ES-I3 (cell line): ENCODE data around the gene CNN2.

Experiments used
- H3K36me3 ChIP-seq: 2 replicates; pipeline ENCODE4 v1.6.1; 2013; ENCODE audit warnings: mild to moderate bottlenecking, low read length, control low read depth, moderate library complexity; ENCODE audit not compliant: insufficient read depth
- H3K4me1 ChIP-seq: 2 replicates; pipeline ENCODE4 v1.6.1; 2013; ENCODE audit warnings: mild to moderate bottlenecking, control low read depth, low read length; ENCODE audit not compliant: insufficient read depth
- H3K9ac ChIP-seq: 2 replicates; pipeline ENCODE4 v1.6.1; 2013; ENCODE audit warnings: low read depth, mild to moderate bottlenecking, low read length, moderate library complexity
- H3K9me3 ChIP-seq: 2 replicates; pipeline ENCODE4 v1.6.1; 2013; ENCODE audit warnings: mild to moderate bottlenecking, low read length, moderate library complexity; ENCODE audit not compliant: control insufficient read depth, insufficient read depth

Gene CNN2

DNA sequence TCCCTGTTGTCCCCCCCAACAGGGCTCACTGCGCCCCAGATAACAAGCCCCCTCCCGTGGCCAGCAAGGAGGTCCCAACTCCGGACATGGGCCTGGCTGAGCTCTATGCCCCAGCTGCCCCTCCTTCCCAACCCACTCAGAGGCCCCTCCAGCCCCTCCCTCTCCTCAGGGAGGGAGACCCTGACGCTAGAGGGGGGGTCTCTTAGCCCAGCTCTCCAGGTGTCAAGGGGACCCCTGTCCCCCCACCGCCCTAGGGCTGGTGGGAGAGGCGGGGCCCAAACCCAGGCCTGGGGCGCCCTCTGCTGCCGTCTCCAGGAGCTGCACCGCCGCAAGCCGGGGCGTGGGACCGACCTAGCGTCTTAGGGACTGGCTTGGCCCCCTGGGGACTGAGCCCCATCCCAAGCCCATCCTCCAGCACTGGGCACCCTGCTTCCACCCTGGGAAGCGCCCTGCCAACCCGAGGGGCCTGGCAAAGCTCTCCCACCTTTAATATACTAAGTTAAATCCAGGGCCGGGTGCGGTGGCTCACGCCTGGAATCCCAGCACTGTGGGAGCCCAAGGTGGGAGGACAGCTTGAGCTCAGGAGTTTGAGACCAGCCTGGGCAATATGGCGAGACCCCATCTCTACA, 24.8 kb upstream of the CNN2 start:
- H3K4me1 ChIP-seq, result no peaks in the 10 kb centered on the region
- no peaks in the 10 kb centered on the region for H3K36me3 ChIP-seq
- no peaks in the 10 kb centered on the region for H3K9me3 ChIP-seq
- H3K9ac ChIP-seq, result peak overlapping the region; percentile 46; the same call in 1 of the 2 replicates

DNA sequence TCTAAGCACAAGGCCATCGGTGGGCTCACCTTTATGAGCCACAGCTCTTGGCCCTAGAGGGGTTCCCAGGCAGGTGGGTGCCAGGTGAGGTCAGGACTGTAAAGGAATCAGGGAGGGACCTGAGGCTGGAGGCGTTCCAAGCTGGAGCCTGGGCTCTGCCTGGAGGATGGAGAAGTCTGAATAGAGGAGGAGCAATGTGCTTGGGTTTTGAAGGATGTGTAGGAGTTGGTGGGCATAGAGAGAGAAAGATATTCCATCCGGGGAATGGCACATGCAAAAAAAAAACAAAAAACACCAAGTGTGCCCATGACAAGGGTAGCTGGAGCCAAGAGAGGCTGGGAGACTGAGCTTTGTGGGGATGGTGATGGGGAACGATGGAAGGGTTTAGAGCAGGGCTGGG, 23.8 kb upstream of the CNN2 start:
- H3K9me3 ChIP-seq, result no peaks in the 10 kb centered on the region
- no peaks in the 10 kb centered on the region for H3K4me1 ChIP-seq
- H3K36me3 ChIP-seq, result no peaks in the 10 kb centered on the region
- H3K9ac ChIP-seq, result no peak overlapping the region

DNA sequence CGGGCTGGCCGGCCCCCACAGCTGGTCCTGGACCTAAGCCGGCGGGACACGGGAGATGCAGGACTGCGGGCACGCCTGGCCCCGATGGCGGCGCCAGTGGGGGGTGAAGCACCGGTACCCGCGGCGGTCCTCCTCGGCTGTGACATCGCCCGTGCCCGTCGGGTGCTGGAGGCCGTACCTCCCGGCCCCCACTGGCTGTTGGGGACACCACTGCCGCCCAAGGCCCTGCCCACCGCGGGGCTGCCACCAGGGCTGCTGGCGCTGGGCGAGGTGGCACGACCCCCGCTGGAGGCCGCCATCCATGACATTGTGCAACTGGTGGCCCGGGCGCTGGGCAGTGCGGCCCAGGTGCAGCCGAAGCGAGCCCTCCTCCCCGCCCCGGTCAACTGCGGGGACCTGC, 23.1 kb upstream of the CNN2 start:
- no peaks in the 10 kb centered on the region for H3K36me3 ChIP-seq
- H3K9me3 ChIP-seq, result no peaks in the 10 kb centered on the region
- H3K9ac ChIP-seq, result no peak overlapping the region
- no peaks in the 10 kb centered on the region for H3K4me1 ChIP-seq

GRCh38 chr19:1004204-1004802, 22.1 kb upstream of the CNN2 start:
- H3K9ac ChIP-seq, result no peak overlapping the region
- no peaks in the 10 kb centered on the region for H3K4me1 ChIP-seq
- H3K9me3 ChIP-seq, result no peaks in the 10 kb centered on the region
- no peaks in the 10 kb centered on the region for H3K36me3 ChIP-seq

GRCh38 chr19:1004803-1005664, 21.4 kb upstream of the CNN2 start:
- Histone ChIP-seq H3K9me3 (no peaks in the 10 kb centered on the region), H3K9ac (no peak overlapping the region), H3K36me3 (no peaks in the 10 kb centered on the region), H3K4me1 (no peaks in the 10 kb centered on the region)

DNA sequence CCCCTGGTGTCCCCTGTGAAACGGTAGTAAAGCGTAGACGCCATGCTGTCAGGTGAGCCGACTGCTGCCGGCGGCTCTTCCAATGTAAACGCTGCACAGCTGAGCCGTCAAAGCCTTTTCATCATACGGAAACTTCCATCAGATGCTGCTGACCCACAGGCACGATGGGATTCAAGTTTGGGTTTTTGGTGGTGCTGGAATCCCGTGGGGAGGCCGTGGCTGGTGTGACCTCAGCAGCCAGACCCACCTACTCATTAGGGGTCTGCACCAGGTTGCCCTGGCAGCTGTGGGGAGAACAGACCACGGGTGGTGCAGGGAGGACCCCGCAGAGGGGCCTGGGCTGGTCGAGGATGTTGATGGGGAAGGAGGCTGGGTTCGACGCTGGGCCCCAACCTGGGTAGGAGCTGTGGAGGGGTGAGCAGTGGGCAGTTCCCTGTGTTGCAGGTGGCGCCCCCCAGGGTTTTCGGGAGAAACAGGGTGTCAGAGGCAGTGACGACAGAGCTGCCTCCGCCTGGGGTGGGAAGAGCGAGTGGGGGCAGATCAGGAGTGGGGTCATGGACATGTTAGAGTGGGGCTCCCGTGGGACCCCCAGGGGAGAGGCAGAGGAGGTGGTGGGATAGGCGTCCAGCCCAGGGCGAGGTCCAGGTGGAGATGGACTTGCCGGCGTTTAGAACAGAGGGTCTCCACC, 19.6 kb upstream of the CNN2 start:
- H3K36me3 ChIP-seq, result no peaks in the 10 kb centered on the region
- H3K4me1 ChIP-seq, result no peaks in the 10 kb centered on the region

DNA sequence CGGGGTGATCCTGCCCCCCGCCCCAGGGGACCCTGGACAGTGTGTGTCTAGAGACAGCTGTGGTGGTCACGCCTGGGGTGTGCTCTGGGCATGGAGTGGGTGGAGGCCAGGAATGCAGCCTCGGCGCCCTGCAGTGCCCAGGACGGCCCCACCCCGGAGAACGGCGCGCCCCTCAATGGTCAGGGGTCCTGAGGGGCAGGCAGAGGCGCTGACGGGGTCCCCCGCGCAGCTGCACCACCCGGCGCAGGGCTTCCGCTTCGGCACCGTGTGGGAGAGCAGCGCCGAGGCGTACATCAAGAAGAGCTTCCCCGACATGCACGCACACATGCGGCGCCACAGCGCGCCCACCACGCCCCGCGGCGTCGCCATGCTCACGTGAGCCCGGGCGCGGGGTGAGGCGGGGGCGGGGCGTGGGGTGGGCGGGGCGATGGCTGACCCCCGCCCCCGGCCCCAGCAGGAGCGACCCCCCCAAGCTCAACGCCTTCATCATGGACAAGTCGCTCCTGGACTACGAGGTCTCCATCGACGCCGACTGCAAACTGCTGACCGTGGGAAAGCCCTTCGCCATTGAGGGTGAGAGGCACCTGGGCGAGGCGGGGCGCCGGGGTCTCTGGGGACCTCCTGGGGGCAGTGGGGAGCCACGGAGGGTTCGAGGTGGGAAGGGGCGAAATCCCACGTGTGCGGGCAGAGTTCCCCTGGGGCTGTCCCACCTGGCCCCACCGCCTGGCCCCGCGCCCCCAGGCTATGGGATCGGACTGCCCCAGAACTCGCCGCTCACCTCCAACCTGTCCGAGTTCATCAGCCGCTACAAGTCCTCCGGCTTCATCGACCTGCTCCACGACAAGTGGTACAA, 18.8 kb upstream of the CNN2 start:
- H3K9me3 ChIP-seq, result no peaks in the 10 kb centered on the region
- no peak overlapping the region for H3K9ac ChIP-seq
- no peaks in the 10 kb centered on the region for H3K4me1 ChIP-seq
- H3K36me3 ChIP-seq, result no peaks in the 10 kb centered on the region

More for the DNA sequence above, 19.6 kb upstream of the CNN2 start:
- Histone ChIP-seq H3K9me3 (no peaks in the 10 kb centered on the region), H3K9ac (no peak overlapping the region)

GRCh38 chr19:1008268-1009040, 18.0 kb upstream of the CNN2 start:
- Histone ChIP-seq H3K9ac (no peak overlapping the region), H3K9me3 (no peaks in the 10 kb centered on the region), H3K4me1 (no peaks in the 10 kb centered on the region), H3K36me3 (no peaks in the 10 kb centered on the region)

DNA sequence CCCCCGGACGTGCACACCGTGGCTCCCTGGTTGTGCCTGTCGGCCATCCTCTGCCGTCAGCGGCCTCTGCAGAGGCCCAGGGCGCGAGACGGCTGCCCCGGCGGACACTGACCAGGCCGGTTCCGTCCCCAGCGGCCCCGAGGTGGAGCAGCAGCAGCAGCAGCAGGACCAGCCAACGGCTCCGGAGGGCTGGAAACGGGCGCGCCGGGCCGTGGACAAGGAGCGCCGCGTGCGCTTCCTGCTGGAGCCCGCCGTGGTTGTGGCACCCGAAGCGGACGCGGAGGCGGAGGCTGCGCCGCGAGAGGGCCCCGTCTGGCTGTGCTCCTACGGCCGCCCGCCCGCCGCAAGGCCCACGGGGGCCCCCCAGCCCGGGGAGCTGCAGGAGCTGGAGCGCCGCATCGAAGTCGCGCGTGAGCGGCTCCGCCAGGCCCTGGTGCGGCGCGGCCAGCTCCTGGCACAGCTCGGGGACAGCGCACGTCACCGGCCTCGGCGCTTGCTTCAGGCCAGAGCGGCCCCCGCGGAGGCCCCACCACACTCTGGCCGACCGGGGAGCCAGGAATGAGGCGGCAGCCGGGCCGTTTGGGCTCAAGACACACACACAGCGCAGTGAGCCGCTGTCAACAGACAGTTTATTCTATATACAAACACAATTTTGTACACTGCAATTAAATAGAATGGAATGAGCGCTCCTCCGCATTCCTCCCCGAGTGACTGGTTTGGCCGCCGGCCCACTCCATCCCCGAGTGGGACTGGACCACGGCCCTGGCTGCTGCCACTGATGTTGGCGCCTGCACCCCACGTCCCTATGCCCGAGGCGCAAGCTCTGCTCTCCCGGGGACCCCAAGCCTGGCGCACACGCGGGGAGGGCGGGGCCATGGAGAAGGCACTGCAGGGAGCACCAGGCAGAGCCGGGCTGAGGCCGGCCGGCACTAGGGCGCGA, 17.1 kb upstream of the CNN2 start:
- Histone ChIP-seq H3K4me1 (no peaks in the 10 kb centered on the region), H3K9me3 (no peaks in the 10 kb centered on the region), H3K36me3 (no peaks in the 10 kb centered on the region), H3K9ac (no peak overlapping the region)

GRCh38 chr19:1009981-1010538, 16.3 kb upstream of the CNN2 start:
- Histone ChIP-seq H3K9ac (no peak overlapping the region), H3K36me3 (no peaks in the 10 kb centered on the region), H3K4me1 (no peaks in the 10 kb centered on the region)

GRCh38 chr19:1010586-1011510, 15.6 kb upstream of the CNN2 start:
- Histone ChIP-seq H3K4me1 (no peaks in the 10 kb centered on the region), H3K36me3 (no peaks in the 10 kb centered on the region), H3K9me3 (no peaks in the 10 kb centered on the region), H3K9ac (no peak overlapping the region)

More at GRCh38 chr19:1009981-1010538, 16.3 kb upstream of the CNN2 start:
- H3K9me3 ChIP-seq, result no peaks in the 10 kb centered on the region
